Loucy (cell line): ENCODE data around the gene MTURN.

Experiments
- H2AFZ ChIP-seq: fragments of 200-600 bp; sonication (generic); 2 replicates; pipeline ENCODE4 v1.6.0; 2016; ENCODE audit warnings: antibody characterized with exemption, mild to moderate bottlenecking, low read length, moderate library complexity
- H3F3A ChIP-seq: fragments of 200-600 bp; 2 replicates; pipeline ENCODE4 v1.6.0; 2016; ENCODE audit warnings: antibody characterized with exemption, low read depth, mild to moderate bottlenecking
- H3K27me3 ChIP-seq: fragments of 200-600 bp; sonication (generic); 2 replicates; pipeline ENCODE4 v1.6.1; 2014; ENCODE audit warnings: low read length, mild to moderate bottlenecking; ENCODE audit not compliant: insufficient read depth, poor library complexity, severe bottlenecking
- H3K36me3 ChIP-seq: fragments of 200-600 bp; sonication (generic); 2 replicates; pipeline ENCODE4 v1.6.1; 2016; ENCODE audit warnings: low read length; ENCODE audit not compliant: insufficient read depth
- H3K4me1 ChIP-seq: fragments of 200-600 bp; sonication (generic); 2 replicates; pipeline ENCODE4 v1.5.1; 2014; ENCODE audit warnings: low read length, mild to moderate bottlenecking; ENCODE audit not compliant: insufficient read depth, poor library complexity, severe bottlenecking
- H3K4me2 ChIP-seq: fragments of 200-600 bp; sonication (generic); 2 replicates; pipeline ENCODE4 v1.6.0; 2014; ENCODE audit warnings: antibody characterized with exemption, low read length, low read depth, mild to moderate bottlenecking; ENCODE audit not compliant: poor library complexity, severe bottlenecking
- H3K4me3 ChIP-seq: fragments of 200-600 bp; sonication (generic); 2 replicates; pipeline ENCODE4 v1.5.1; 2014; ENCODE audit warnings: low read length, mild to moderate bottlenecking, mixed read lengths; ENCODE audit not compliant: poor library complexity, severe bottlenecking
- H3K79me2 ChIP-seq: fragments of 200-600 bp; sonication (generic); 2 replicates; pipeline ENCODE4 v1.6.1; 2014; ENCODE audit warnings: low read length; ENCODE audit not compliant: insufficient read depth
- H3K9ac ChIP-seq: fragments of 200-600 bp; sonication (generic); 2 replicates; pipeline ENCODE4 v1.6.0; 2014; ENCODE audit warnings: mild to moderate bottlenecking, low read depth, low read length, moderate library complexity; ENCODE audit not compliant: poor library complexity, severe bottlenecking
- H3K9me2 ChIP-seq: fragments of 200-600 bp; sonication (generic); replicated peaks from 2 replicates; pipeline ENCODE4 v1.6.1; 2016; ENCODE audit warnings: low read depth, low read length, mixed read lengths
- H3K9me3 ChIP-seq: fragments of 200-600 bp; sonication (generic); 2 replicates; pipeline ENCODE4 v1.6.1; 2014; ENCODE audit warnings: mild to moderate bottlenecking, antibody characterized with exemption, low read length, low read depth; ENCODE audit not compliant: insufficient read depth
- H4K20me1 ChIP-seq: fragments of 200-600 bp; sonication (generic); 2 replicates; pipeline ENCODE4 v1.6.0; 2014; ENCODE audit warnings: antibody characterized with exemption, low read length, mild to moderate bottlenecking; ENCODE audit not compliant: insufficient read depth, poor library complexity, severe bottlenecking
- CTCF ChIP-seq: fragments of 200-600 bp; sonication (generic); conservative IDR thresholded peaks from 2 replicates; pipeline ENCODE4 v1.5.1; 2014; ENCODE audit warnings: mild to moderate bottlenecking, antibody characterized with exemption, low read length
- EZH2phosphoT487 ChIP-seq: fragments of 200-600 bp; IDR thresholded peaks from 2 replicates; pipeline ENCODE4 v1.6.1; 2018; ENCODE audit warnings: antibody characterized with exemption, mild to moderate bottlenecking, moderate library complexity, borderline replicate concordance

The MTURN gene

DNA sequence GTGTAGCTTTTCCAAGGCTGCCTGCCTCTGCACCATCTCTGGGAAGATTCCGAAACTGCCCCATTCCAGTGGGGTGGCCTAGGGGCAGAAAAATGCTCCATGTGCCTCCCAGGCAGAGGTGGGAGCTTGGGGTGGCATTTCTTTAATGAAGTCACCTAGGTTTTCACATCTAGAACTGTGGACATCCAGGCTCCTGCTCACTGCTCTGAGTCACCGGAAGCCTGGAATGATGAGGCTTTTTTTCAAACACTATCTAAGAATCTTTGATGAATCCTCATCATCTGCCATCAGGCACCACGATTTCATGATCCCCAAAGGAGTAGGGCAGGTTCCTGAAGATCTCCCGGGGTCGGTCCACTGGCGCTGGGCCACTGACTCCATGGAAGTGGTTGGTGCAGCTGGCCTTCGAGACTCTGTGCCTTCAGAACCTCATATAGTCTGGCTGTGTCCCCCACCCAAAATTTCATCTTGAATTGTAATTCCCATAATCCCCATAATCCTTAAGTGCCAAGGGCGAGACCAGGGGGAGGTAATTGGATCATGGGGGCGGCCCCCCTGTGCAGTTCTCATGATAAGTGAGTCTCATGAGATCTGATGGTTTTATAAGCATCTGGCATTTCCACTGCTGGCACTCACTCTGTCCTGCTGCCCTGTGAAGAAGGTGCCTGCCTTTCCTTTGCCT lies 37.1 kb downstream of the MTURN start:
- Histone ChIP-seq H3F3A (no peaks in the 10 kb centered on the region), H3K9me3 (no peaks in the 10 kb centered on the region), H3K4me2 (no peak overlapping the region), H3K79me2 (no peaks in the 10 kb centered on the region), H2AFZ (no peak overlapping the region), H3K4me1 (peaks cover 8% of the 10 kb centered on the region), H4K20me1 (no peaks in the 10 kb centered on the region), H3K36me3 (no peaks in the 10 kb centered on the region), H3K9ac (no peak overlapping the region), H3K4me3 (no peak overlapping the region), H3K9me2 (no peaks in the 10 kb centered on the region), H3K27me3 (no peaks in the 10 kb centered on the region)
- TF ChIP-seq CTCF (no peak), EZH2phosphoT487 (no peak)

DNA sequence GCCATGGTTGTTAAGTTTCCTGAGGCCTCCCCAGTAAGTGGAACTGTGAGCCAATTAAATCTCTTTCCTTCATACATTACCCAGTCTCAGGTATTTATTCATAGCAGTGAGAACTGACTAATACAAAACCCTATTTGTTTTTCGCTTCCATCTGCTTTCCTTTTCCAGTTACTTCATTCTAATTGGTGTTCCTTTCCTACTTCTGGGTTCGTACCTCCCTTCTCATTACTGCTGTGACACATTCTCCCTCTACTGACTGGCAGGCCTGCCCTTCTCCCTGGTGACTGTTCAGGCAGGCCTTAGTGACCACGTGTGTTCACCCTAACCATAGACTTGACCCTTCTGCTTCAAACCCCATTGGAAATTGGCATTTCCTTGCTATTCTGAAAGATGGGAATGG lies 37.7 kb downstream of the MTURN start:
- Histone ChIP-seq H3K9me2 (no peaks in the 10 kb centered on the region), H3K79me2 (no peaks in the 10 kb centered on the region), H3K9me3 (no peaks in the 10 kb centered on the region), H3K4me3 (no peak overlapping the region), H3K4me2 (no peak overlapping the region), H3K9ac (no peak overlapping the region), H3K36me3 (no peaks in the 10 kb centered on the region), H2AFZ (no peak overlapping the region), H3K4me1 (peaks cover 8% of the 10 kb centered on the region), H3K27me3 (no peaks in the 10 kb centered on the region), H3F3A (no peaks in the 10 kb centered on the region), H4K20me1 (no peaks in the 10 kb centered on the region)
- TF ChIP-seq CTCF (no peak), EZH2phosphoT487 (no peak)

DNA sequence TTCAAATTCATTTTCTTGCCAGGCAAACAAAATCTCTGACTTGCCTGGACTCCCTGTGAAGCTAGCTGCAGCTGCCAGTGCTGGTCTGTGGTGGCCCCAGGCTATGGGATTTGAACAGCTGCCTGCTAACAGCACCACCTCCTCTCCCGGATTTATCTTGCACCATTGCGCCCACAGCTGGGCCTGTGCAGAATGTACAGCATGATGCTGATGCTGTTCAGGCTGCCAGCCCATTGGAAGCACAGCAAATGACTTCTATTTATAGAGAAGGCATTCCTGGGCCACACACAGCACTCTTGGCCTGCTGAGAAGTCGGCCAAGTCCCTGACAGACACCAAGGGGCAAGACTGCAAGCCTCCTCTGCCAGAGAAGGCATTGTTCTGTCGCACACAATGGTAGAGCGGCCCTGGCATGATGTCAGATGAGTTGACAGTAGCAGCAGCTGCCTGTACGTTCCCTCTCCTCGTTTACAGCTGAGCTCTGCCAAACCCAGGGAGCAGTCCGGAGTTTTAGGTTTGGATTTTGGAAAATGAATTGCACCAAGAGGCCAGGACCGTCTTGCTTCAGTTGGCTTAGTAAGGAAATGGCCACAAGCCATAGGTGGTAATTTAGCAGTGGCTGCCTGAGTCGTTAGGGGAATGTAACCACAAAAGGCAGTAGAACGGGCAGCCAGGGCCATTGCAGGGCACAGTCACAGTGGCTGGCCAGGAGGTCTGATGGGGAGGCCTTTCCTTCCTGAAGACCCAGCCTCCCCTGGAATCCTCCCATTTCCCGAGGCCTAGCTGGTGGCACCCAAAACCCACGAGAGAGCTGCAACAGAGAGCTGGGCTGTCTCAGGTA lies 38.5 kb downstream of the MTURN start:
- Histone ChIP-seq H3K4me2 (peak overlapping the region; percentile 17), H3K4me3 (no peak overlapping the region), H3K9me3 (no peaks in the 10 kb centered on the region)

More for the DNA sequence above, 38.5 kb downstream of the MTURN start:
- Histone ChIP-seq H3K79me2 (no peaks in the 10 kb centered on the region), H3K36me3 (no peaks in the 10 kb centered on the region), H3K27me3 (no peaks in the 10 kb centered on the region), H4K20me1 (no peaks in the 10 kb centered on the region), H2AFZ (peak overlapping the region; percentile 54; the same call in 1 of the 2 replicates), H3F3A (no peaks in the 10 kb centered on the region), H3K9ac (no peak overlapping the region), H3K4me1 (peaks cover 8% of the 10 kb centered on the region), H3K9me2 (no peaks in the 10 kb centered on the region)
- TF ChIP-seq CTCF (peak; percentile 35), EZH2phosphoT487 (no peak)
